Astrocyte (in vitro differentiated cells and primary cell): Measurements from ENCODE around the gene COL23A1. TPM values are rescaled to one million over a fixed set of nuclear protein-coding genes. Genes with fewer than 3 reads are reported as not detected.
"Not testable (repeated sequence)": the region's sequence is repeated elsewhere in the genome, so short reads cannot be mapped to it uniquely, and the experiment has no call there.

ENCODE experiments used
- DNase-seq: peaks from one replicate; pipeline ENCODE4 v3.0.0-alpha.2; 2010; ENCODE audit warnings: low read depth
- FAIRE-seq: peaks from 2 replicates; lab custom pipeline; 2011; peaks lifted over from hg19 to GRCh38; lab: Jason Lieb, UNC
- H2AFZ ChIP-seq: 2 replicates; pipeline ENCODE4 v1.6.0; 2012; ENCODE audit warnings: low read depth, low read length, inconsistent platforms
- H3K27ac ChIP-seq: 2 replicates; pipeline ENCODE4 v1.5.1; 2011; ENCODE audit warnings: low read depth, low read length, inconsistent platforms
- H3K27me3 ChIP-seq: 2 replicates; pipeline ENCODE4 v1.6.0; 2011; ENCODE audit warnings: low read length, inconsistent platforms; ENCODE audit not compliant: insufficient read depth
- H3K36me3 ChIP-seq: 2 replicates; pipeline ENCODE4 v1.5.1; 2011; ENCODE audit warnings: low read length, inconsistent platforms; ENCODE audit not compliant: insufficient read depth
- H3K4me1 ChIP-seq: 2 replicates; pipeline ENCODE4 v1.5.1; 2011; ENCODE audit warnings: low read length, inconsistent platforms; ENCODE audit not compliant: insufficient read depth
- H3K4me2 ChIP-seq: 2 replicates; pipeline ENCODE4 v1.6.0; 2012; ENCODE audit warnings: low read length, inconsistent platforms
- H3K4me3 ChIP-seq: 2 replicates; pipeline ENCODE4 v1.5.1; 2011; ENCODE audit warnings: low read depth, mild to moderate bottlenecking, low read length, inconsistent platforms; ENCODE audit not compliant: insufficient read depth
- H3K79me2 ChIP-seq: 2 replicates; pipeline ENCODE4 v1.6.0; 2012; ENCODE audit warnings: mild to moderate bottlenecking, low read length, inconsistent platforms; ENCODE audit not compliant: insufficient read depth
- H3K9ac ChIP-seq: 2 replicates; pipeline ENCODE4 v1.6.0; 2012; ENCODE audit warnings: mild to moderate bottlenecking, low read length, inconsistent platforms
- H3K9me3 ChIP-seq: 2 replicates; pipeline ENCODE4 v1.5.1; 2012; ENCODE audit warnings: low read depth, mild to moderate bottlenecking, low read length, inconsistent platforms; ENCODE audit not compliant: insufficient read depth
- H4K20me1 ChIP-seq: 2 replicates; pipeline ENCODE4 v1.6.0; 2012; ENCODE audit warnings: low read length, inconsistent platforms; ENCODE audit not compliant: insufficient read depth
- H3K27ac Mint-ChIP-seq: one replicate; pipeline ENCODE4 v1.8.0; 2021; ENCODE audit warnings: mild to moderate bottlenecking, mixed read lengths; ENCODE audit not compliant: unreplicated experiment
- H3K27me3 Mint-ChIP-seq: one replicate; pipeline ENCODE4 v1.8.0; 2021; ENCODE audit warnings: low read depth, mixed read lengths; ENCODE audit not compliant: unreplicated experiment
- H3K36me3 Mint-ChIP-seq: one replicate; pipeline ENCODE4 v1.8.0; 2021; ENCODE audit warnings: low read depth, mixed read lengths; ENCODE audit not compliant: unreplicated experiment
- H3K4me1 Mint-ChIP-seq: one replicate; pipeline ENCODE4 v1.8.0; 2021; ENCODE audit warnings: low read depth, mixed read lengths; ENCODE audit not compliant: unreplicated experiment
- H3K4me3 Mint-ChIP-seq: one replicate; pipeline ENCODE4 v1.8.0; 2021; ENCODE audit warnings: mild to moderate bottlenecking, moderate library complexity, mixed read lengths; ENCODE audit not compliant: unreplicated experiment
- H3K9me3 Mint-ChIP-seq: one replicate; pipeline ENCODE4 v1.8.0; 2021; ENCODE audit warnings: mild to moderate bottlenecking, mixed read lengths; ENCODE audit not compliant: unreplicated experiment
- EZH2 ChIP-seq: IDR thresholded peaks from 2 replicates; pipeline ENCODE4 v1.6.1; 2012; ENCODE audit warnings: mild to moderate bottlenecking, low read length, inconsistent platforms; ENCODE audit not compliant: insufficient read depth
- total RNA-seq: library from RNA; stranded (reverse); gene quantifications from 2 replicates; pipeline ENCODE4 v1.2.1, GENCODE V29; 2021
- TF ChIP-seq, protein P1 (sequence below): IDR thresholded peaks from 2 replicates; pipeline ENCODE4 v1.5.1; 2011; ENCODE audit warnings: low read depth, mild to moderate bottlenecking, inconsistent platforms, low read length, moderate library complexity; ENCODE audit not compliant: insufficient read depth

Gene COL23A1
- total RNA-seq, 1 donor from 2014 or later: 0.16 TPM

DNA sequence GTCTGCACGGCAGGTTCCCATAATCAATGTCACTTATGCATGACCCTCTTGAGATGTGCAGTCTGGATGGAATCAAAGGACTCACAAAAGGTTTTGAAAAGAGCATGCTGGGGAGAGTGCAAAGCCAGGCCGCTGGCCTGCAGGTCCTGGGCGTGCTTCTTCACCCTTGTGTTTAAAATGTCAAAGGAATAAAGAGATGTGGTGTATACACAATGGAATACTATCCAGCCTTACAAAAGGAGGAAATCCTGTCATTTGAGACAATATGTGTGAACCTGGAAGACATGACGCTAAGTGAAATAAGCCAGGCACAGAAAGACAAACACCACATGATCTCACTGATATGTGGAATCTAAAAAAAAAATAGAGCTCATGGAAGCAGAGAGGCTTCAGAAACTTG lies 220.1 kb downstream of the COL23A1 start:
- Histone ChIP-seq H4K20me1 (no peaks in the 10 kb centered on the region), H3K4me1 (peaks cover 4% of the 10 kb centered on the region), H3K4me3 (no peak overlapping the region), H3K36me3 (no peaks in the 10 kb centered on the region), H2AFZ (no peak overlapping the region), H3K27me3 (no peaks in the 10 kb centered on the region), H3K9me3 (peaks cover 9% of the 10 kb centered on the region), H3K27ac (no peak overlapping the region), H3K9ac (no peak overlapping the region), H3K4me2 (no peak overlapping the region), H3K79me2 (no peaks in the 10 kb centered on the region)
- Mint-ChIP-seq H3K27me3 (peaks cover 44% of the 10 kb centered on the region), H3K27ac (no peak overlapping the region), H3K4me3 (no peak overlapping the region), H3K4me1 (peaks cover 8% of the 10 kb centered on the region), H3K9me3 (peaks cover 13% of the 10 kb centered on the region), H3K36me3 (no peaks in the 10 kb centered on the region)
- TF ChIP-seq, protein P1, sequence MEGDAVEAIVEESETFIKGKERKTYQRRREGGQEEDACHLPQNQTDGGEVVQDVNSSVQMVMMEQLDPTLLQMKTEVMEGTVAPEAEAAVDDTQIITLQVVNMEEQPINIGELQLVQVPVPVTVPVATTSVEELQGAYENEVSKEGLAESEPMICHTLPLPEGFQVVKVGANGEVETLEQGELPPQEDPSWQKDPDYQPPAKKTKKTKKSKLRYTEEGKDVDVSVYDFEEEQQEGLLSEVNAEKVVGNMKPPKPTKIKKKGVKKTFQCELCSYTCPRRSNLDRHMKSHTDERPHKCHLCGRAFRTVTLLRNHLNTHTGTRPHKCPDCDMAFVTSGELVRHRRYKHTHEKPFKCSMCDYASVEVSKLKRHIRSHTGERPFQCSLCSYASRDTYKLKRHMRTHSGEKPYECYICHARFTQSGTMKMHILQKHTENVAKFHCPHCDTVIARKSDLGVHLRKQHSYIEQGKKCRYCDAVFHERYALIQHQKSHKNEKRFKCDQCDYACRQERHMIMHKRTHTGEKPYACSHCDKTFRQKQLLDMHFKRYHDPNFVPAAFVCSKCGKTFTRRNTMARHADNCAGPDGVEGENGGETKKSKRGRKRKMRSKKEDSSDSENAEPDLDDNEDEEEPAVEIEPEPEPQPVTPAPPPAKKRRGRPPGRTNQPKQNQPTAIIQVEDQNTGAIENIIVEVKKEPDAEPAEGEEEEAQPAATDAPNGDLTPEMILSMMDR: no peak
- FAIRE-seq: no peak
- DNase-seq: no peak

DNA sequence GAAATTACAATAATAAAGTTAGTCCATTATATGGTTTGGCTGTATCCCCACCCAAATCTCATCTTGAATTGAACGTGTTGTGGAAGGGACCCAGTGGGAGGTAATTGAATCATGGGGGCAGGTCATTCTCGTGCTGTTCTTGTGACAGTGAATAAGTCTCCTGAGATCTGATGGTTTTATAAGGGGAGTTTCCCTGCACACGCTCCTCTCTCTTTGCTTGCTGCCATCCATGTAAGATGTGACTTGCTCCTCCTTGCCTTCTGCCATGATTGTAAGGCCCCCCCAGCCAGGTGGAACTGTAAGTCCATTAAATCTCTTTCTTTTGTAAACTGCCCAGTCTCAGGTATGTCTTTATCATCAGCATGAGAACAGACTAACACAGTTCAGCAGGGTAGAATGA lies 220.7 kb downstream of the COL23A1 start:
- DNase-seq, H3K9ac ChIP-seq, H3K4me3 Mint-ChIP-seq, H4K20me1 ChIP-seq, H3K36me3 Mint-ChIP-seq, H3K4me1 ChIP-seq, H3K27ac ChIP-seq, H3K9me3 ChIP-seq, H3K27me3 ChIP-seq, FAIRE-seq, H3K4me1 Mint-ChIP-seq, H3K4me2 ChIP-seq, H3K79me2 ChIP-seq, H3K4me3 ChIP-seq, H3K36me3 ChIP-seq, H3K27ac Mint-ChIP-seq, H2AFZ ChIP-seq: not testable (repeated sequence)
- H3K9me3 Mint-ChIP-seq: peaks cover 13% of the 10 kb centered on the region
- H3K27me3 Mint-ChIP-seq: peaks cover 40% of the 10 kb centered on the region

DNA sequence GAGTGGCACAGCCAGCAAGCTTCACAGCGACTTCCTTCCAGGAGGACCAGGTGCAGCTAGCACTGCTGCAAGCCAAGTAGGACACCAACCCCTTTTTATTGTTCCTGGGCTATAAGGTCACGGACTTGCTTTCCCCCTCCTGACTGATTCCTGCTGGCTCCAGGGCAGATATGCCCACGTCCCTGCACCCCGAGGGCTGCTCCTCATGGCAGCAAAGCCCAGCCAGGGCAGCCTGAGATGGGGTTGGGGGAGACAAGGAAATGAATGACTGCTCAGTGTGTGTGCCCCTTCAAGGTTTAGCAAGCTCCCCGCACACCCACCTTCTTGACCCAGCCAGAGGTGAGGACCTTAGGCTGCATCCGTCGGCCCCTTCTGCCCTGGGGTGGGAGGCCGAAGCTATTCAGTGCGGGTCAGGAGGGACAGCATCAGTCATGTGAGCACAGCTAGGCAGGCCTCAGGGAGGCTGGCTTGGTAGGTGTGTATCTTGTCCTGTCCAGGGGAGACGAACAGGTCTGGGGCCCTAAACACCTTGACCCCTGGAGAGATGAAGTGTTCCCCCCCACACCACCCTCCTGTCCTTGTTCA lies 221.4 kb downstream of the COL23A1 start:
- no peak overlapping the region for H2AFZ ChIP-seq
- FAIRE-seq: no peak

More for the DNA sequence above, 221.4 kb downstream of the COL23A1 start:
- Mint-ChIP-seq H3K4me3 (no peak overlapping the region), H3K27me3 (peaks cover 38% of the 10 kb centered on the region), H3K27ac (no peak overlapping the region), H3K9me3 (peaks cover 13% of the 10 kb centered on the region), H3K4me1 (peaks cover 8% of the 10 kb centered on the region), H3K36me3 (no peaks in the 10 kb centered on the region)
- TF ChIP-seq EZH2: no peak
- TF ChIP-seq, protein P1: no peak
- H3K9ac ChIP-seq: no peak overlapping the region
- no peak for DNase-seq
- H3K27me3 ChIP-seq: no peaks in the 10 kb centered on the region
- no peaks in the 10 kb centered on the region for H4K20me1 ChIP-seq
- no peaks in the 10 kb centered on the region for H3K79me2 ChIP-seq
- no peak overlapping the region for H3K4me2 ChIP-seq
- H3K4me1 ChIP-seq: peaks cover 4% of the 10 kb centered on the region
- no peak overlapping the region for H3K4me3 ChIP-seq
- peaks cover 9% of the 10 kb centered on the region for H3K9me3 ChIP-seq
- H3K27ac ChIP-seq: no peak overlapping the region
- no peaks in the 10 kb centered on the region for H3K36me3 ChIP-seq
